GM12873 (cell line): ENCODE data around the gene ELMOD1.

Source experiments
- TF ChIP-seq, protein P1 (sequence below): IDR thresholded peaks from 2 replicates; pipeline ENCODE4 v1.5.1; 2012; ENCODE audit warnings: low read depth, mild to moderate bottlenecking, moderate library complexity, low read length, control low read depth; ENCODE audit not compliant: insufficient read depth; ENCODE audit errors: missing control alignments

The ELMOD1 gene

DNA sequence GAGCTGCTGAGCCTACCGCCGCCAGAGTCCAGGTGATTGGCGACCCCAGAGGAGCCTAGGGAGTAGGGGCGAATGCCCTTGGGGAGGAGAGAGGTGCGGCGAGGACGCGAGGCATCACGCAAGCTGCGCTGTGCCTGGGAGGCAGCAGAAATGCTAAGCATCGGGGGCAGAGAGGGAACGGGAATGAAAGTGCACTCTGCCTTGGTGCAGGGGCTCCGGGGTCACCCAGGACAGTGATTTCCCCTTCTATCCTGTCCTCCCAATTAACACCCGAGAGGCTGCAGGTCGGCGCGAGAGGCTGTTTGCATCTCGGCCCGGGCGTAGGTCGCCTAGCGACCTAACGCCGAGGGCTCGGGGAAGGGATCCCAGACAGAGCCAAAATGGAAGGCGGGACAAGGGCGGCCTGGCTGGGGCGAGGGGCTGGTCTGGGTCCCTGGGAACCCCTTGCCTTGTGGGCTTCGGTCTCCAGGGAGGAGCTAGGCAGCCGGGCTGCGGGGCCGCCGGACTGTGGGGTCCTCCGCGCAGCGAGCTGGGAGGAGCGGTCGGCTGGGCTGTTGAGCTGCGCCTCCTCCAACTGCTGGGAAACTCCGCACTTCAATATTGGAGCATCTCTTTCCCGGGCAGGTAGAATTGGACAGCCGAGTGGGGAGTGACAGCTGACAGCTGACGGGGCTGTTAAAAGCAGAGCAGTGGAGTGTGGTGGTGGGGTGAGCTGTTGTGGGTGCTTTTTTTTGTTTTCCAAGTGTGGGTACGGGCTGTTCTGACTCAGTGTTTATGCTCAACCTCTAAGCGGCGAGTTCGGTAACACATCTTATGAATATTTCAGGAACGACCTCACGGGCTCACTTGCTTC lies 657 bp downstream of the ELMOD1 start:
- TF ChIP-seq, protein P1, sequence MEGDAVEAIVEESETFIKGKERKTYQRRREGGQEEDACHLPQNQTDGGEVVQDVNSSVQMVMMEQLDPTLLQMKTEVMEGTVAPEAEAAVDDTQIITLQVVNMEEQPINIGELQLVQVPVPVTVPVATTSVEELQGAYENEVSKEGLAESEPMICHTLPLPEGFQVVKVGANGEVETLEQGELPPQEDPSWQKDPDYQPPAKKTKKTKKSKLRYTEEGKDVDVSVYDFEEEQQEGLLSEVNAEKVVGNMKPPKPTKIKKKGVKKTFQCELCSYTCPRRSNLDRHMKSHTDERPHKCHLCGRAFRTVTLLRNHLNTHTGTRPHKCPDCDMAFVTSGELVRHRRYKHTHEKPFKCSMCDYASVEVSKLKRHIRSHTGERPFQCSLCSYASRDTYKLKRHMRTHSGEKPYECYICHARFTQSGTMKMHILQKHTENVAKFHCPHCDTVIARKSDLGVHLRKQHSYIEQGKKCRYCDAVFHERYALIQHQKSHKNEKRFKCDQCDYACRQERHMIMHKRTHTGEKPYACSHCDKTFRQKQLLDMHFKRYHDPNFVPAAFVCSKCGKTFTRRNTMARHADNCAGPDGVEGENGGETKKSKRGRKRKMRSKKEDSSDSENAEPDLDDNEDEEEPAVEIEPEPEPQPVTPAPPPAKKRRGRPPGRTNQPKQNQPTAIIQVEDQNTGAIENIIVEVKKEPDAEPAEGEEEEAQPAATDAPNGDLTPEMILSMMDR = no peak

DNA sequence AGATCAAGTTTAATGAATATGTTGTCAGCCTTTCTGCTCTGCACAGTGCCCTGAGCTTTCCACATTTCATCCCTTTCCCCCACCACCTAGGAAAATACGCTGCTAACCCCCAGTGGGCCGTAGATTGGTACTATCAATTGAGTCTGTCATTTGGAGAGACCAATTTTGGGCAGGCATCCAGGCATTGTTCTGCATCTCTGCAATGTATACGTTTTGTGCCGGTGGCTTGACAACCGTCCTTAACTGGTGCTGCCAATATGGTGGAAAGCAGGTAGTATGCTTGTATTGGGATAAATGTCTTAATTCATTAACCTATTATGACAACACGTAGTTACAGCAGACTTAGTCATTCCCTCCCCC lies 1.3 kb downstream of the ELMOD1 start:
- TF ChIP-seq, protein P1 = no peak

DNA sequence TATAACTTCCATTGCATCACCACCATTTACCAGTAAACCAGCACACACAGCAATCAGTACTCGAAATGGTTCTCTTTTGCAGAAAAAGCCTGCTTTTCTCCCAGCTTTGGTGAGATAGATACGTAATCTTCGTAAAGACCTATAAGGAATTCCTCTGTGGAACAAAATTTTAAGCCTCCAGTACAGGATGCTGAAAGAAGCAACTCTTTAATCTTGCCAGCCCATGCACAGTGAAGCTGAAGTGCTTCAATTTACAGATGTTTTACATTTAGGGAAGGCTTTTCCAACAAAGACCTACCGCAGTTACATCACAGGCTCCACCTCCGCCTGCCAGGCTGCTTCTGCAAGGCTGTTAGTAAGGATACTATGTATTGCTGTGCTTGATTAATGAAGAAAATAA lies 1.9 kb downstream of the ELMOD1 start:
- TF ChIP-seq, protein P1 = no peak

DNA sequence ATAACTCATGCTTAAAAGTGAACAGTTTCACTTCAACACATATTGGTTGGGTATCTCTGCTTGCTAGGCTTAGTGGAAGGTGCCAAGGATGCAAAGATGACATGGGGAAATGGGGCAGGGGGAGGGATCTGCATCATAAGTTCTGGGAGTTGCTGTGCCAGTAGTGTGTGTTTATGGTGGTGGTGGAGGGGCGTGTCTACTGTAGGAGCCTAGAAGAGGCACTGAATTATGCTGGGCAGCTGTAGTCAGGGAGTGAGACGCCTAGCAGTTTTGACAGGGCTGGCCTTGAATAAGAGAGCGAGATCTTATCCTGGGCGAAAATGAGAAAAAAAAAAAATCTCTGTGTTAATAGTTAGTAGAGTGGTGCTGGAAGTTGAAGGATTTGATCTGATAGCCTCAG lies 3.0 kb downstream of the ELMOD1 start:
- TF ChIP-seq, protein P1 = no peak

DNA sequence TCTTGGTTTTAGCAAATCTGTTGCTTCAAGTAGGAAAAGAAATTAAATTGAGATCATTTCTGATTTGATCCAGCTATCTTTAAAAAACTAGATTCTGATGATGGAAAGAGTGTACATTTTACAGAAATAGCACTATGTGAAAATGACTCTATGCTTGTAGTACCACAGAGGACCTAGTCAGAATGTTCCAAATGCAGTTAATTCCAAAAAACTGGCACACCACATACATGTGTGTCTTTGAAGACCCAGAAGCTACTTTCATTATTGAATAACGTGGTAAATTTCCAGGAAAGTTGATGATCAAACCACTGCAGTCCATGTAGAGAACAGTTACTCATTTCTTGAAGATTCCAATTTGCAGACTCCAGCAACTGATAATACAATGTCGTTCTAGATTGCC lies 3.8 kb downstream of the ELMOD1 start:
- TF ChIP-seq, protein P1 = no peak

DNA sequence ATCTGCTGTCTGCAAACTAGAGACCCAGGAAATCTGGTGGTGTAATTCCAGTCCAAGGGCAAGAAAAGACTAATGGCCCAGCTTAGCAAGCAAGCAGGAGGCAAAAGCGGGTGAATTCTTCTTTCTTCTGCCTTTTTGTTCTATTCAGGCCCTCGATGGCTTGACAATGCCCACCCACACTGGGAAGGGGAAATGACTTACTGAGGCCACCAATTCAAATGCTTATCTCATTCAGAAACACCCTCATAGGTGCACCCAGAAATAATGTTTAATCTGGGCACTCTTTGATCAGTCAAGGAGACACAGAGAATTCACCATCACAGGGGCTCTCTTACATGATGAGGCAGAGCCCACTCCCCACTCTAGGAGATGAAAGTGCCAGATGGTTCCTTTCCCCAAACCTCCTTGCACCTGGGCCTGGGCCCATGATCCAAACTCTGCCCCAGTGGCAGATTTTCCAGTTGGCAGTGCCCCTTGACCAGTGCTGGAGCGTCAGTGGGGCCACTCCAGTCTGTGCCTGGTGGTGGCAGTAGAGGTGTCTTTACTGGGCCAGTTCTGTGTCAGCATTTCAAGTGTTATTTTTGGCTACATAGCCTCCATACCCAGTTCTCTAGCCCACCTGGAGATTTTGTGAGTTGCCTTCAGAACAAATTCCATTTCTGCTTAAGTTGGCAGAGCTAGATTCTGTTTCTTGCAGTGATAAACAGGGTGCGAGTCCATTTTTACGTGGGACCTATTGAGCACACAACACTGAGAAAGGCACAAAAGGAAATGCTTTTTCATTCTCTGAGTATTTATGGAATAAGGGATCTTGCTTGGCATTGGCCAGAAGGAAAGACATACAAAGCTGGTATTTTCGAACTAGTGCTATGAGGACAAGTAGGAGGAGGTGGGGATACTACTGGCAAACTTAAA lies 7.5 kb downstream of the ELMOD1 start:
- TF ChIP-seq, protein P1 = peak; percentile 69
